Fibroblast of skin of back (primary cell): ENCODE results near the gene SPATA20. TPM values are rescaled to one million over a fixed set of nuclear protein-coding genes. Genes with fewer than 3 reads are reported as not detected.

Experiments
- DNase-seq: peaks from one replicate; pipeline ENCODE4 v3.0.0-alpha.2; 2013
- polyA plus RNA-seq, 2 experiments: library from polyadenylated mRNA; unstranded; fragments of 120-200 nt; gene quantifications; one replicate each; pipeline ENCODE4 v1.2.1, GENCODE V29; 2013; ENCODE audit not compliant: insufficient read length in 2 of 2

The SPATA20 gene
- 24.1 TPM for polyA plus RNA-seq (2013, experiment 1 of 2; ENCODE audit: insufficient read length)
- 28.7 TPM for polyA plus RNA-seq (2013, experiment 2 of 2; ENCODE audit: insufficient read length)

DNA sequence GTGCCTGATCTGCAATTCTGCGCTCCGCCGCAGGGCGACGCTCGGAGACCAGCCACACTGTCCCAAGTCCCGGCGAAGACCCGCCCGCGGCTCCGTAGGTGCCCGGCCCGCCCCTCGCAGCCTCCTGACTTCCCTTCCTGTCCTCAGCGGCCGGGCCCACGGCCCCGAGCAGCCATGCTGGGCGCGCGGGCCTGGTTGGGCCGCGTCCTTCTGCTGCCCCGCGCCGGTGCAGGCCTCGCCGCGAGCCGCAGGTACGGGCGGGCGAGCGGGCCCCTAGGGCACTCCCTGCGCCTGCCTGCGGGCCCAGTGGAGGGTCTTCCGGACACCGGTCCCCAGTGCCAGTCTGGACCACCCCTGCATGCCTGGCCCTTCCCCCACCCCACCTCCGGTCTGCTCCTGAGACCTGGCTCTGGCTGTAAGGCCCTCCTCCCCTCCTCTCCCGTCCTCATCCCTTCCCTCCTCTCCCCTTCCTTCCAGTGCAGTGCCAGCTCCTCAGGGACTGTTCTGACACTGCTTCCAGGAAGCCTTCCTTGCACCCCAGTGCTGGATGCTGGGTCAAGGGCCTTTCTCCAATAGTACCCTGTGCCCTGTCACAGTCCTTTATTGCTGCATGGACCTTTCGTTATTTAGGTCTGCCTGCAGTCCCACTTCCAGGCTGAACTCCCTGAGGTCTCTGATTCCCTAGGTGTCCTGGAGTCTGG lies at the start of gene SPATA20:
SPATA20 (plus strand) TSS at position 140 of the 701 bp plus-strand sequence; CDS start at position 175, 35 bp downstream.
- peak; percentile 89 for DNase-seq

DNA sequence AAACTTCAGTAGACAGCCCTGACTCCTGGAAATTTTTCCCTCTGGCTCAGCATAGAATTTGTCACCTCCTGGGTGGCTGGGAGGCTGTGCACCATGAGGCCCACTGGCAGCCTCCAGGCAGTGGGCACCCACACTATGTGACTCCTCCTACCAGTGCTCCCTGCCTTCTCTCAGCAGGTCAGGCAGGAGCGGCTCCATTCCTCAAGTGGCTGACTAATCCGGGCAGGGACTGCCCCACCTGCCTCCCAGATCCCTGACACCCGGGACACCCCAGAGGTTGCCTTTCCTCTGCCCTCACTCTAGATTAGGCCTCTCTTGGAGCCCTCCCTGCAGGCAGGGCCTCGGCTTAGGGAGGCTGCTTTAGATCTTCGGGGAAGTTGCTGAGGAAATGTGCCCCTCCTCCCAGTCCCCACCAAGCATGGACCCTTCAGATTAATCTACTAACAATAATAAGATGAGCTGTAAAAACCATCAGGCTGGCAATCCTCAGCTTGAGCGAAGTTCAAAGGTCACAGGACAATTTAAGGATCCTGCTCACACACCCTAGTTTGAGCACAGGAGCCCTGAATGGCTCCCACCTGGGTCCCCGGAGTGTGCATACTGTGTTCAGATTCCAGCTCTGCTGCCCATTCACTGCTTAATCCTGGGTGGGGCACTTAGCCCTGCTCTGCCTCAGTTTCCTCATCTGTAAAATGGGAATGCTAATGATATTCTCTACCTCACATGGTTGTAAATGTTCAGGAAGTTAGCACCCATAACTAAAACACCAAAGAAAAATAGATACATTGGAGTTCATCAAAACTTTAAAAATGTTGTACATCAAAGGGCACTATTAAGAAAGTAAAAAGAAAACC lies 48.7 kb upstream of the SPATA20 start:
- DNase-seq, result no peak

DNA sequence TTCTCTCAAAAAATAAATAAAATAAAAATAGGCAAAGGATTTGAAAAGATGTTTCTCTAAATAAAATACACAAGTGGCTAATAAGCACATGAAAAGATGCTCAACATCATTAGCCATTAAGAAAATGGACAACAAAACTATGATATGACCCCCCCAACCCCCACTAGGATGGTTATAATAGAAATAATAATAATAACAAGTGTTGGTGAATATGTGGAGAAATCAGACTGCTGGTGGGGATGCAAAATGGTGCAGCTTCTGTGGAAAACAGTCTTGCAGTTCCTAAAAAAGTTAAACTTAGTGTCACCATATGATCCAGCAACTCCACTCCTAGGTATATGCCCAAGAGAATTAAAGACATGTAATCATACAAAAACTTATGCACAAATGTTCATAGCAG lies 47.7 kb upstream of the SPATA20 start:
- no peak for DNase-seq

DNA sequence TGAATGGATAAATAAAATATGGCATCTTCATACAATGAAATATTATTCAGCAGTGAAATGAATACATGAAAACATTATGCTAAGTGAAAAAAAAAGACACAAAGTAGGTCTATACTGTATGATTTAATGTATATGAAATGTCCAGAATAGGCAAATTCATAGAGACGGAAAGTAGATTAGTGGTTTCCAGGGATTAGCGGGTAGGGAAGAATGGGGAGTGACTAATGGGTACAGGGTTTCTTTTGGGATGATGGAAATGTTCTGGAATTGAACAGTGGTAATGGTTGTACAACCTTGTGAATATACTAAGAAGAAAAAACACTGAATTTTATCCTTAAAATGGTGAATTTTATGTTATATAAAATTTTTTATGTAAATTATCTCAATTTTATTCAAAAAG lies 47.3 kb upstream of the SPATA20 start:
- DNase-seq, result peak; percentile 72

DNA sequence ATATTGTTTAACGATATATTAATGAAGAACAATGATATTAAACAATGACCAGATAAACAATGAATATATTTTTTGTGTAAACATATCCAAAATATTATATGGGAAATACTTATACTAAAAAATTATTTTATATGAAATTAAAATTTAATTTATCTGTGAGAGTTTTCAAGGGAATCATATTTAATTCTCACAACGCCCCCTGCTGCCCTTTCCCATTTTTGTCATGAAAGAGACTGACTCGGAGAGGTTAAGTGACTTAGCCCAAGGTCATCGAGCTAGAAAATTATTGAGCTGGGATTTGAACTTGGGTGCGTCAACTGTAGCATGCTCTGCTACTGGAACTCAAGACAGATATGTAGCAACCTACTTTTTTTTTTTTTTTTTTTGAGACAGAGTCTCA lies 45.9 kb upstream of the SPATA20 start:
- peak; percentile 35 for DNase-seq

DNA sequence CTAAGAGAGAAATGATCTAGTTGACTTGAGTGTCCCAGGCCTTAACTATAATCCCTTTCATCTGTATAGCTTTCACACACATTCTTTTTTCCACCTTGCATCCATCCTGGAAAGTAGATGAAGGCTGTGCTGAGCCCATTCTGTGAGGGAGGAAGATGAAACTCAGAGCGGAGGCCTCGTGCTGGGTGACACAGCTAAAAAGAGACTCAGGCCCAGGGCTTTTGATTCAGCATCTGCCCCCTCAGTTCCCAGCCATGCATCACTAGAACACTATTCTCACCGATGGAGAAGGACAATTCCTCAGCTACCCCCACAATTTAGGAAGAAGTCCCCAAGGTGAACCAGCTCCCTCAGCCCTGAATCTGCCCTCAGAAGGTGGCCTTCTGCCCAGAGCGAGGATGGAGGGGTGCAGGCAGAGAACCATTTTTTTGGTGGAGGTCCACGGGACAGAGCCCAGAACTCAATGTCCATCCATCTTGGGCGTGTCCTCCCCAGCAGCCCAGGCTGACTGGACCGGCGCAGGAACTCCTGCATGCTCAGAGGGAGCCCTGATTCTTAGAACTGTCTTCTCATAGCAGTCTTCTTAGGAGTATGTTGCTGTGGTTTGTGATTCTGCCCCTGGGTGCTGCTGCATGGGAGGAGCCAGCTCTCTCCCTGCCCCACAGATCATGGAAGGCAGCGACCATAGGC lies 44.5 kb upstream of the SPATA20 start:
- DNase-seq, result no peak

DNA sequence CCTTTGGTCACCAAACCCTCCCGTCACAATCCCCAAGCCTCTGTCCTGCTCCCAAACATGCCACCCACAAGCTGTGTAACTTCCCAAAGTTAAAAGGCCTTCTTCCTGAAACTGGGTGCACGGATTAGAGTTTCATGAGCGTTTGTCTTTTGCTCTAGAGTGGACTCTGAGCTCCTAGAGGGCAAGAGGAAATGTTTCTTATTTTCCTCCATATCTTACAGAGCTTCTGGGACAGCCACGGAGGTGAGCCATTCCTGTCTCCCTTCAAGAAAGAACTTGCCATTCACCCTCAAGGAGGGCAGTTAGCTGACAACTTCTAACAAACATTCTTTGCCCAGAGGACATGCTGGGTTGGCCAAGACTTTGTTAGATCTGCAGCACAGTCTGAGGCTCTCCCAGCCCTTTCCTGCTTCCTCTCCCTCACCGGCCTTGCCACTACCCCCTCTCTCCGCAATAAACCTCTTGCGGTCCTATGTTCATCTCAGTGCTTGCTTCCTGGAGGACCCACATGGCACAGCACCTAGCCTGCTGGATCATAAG lies 41.3 kb upstream of the SPATA20 start:
- no peak for DNase-seq

DNA sequence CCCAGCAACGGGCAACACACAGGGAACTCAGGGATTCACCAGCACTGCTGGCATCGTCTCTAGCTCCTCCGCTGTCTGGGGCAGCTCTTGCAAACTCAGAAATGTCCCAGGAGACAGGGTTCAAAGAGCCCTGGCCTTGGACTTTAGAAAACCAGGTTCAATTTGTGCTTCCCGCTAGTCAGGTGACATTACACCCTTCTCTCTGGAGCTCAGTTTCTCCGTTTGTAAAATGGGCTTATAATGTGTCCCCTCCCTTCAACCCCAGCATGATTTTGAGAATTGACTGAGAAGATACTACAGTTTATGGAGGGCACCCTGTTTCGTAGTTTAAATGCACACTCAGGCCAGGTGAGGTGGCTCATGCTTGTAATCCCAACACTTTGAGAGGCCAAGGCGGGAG lies 40.7 kb upstream of the SPATA20 start:
- no peak for DNase-seq

DNA sequence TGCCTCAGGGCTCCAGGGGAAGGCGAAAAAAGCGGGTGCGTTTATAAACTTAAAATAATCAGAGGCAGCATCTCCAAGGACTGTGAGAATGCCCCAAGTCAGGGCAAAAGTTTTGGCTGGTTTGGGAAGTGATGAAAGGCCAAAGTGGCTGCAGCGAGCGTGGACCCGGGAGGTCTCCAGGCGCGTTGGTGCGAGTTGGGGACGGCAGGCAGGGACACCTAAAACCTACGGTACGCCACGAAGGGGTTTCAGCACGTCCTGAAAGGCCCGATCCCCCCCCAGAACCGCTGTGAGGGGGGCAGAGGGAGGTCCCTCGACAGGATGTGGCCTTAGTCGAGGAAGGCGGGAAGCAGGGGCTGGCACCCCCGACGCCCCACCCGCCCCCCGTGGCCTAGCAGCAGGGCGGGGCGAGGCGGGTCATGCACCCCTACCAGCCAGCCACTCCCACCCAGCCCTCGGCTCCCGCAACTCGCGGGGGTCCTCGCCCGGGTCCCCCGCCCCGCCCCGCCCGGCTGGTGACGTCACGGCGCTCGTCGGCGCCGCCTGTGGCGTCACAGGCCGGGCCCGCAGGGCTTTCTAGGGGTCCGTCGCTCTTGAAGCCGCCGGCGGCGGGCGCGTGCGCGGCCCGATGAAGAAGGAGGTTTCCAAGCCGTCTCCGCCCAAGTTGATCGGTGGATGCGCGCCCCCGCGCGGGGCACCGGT lies 39.0 kb upstream of the SPATA20 start, which contains the start of gene MYCBPAP:
MYCBPAP (plus strand) TSS at position 569 of the 702 bp plus-strand sequence. CDS start 236 bp downstream, outside the sequence.
- peak; percentile 77 for DNase-seq

DNA sequence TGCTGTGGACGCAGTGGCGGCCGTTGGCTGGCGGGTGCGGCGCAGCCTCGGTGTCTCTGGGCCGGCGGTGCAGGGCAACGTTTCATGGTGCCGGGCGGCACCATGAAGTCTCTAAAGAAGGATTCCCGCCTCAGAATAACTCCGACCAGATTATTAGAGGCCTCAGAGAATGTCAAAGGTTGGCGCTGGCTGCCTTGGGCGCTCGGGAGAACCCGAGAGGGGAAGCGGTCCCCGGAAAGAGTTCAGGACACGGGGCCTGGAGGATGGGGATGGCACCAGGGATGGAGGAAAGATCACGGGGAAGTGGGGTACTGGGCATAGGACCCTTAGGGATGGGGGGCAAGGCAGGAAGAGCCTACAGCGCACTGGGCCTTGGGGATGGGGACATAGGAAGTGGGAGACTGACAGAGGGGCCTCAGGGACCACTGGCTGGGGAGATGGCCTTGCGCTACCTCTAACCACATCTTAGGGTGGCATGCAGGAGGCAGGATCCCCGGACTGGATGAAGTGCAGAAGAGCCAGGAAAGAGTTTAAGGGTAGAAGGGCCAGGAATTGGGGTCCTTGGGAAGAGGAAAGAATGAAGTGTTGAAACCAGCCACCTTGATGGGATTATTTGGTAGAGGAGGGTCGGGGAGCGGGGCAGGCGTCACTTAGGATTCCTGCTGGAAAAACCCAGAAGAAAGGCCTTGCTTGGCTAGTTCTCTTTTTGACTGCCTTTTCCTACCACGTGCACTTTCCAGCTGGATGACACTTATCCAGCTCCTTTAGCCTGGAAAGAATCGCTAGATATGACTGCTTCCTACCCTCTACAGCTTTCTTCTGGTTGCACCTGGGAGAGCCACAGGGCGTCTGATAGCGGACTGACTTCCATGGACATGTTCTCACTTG lies 38.2 kb upstream of the SPATA20 start:
- no peak for DNase-seq

DNA sequence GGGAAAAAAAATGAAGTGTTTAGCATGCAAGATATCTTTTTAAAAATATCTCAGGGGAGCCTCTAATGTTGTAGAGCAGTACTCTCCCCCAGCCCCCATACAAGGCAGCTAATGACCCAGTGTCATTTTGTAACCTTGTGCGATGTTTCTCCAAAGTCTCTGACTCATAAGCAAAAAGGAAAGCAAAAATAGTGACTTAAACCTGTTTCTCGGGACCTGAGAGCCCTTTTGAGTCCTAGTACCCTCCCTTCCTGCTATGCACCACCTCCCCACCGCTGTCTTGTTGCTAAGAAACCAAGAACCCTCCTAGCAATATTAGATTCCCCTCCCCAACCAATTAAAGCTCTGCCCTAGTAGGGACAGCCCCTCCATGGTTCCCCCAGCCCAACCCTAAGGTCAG lies 35.9 kb upstream of the SPATA20 start:
- DNase-seq, result peak; percentile 27

DNA sequence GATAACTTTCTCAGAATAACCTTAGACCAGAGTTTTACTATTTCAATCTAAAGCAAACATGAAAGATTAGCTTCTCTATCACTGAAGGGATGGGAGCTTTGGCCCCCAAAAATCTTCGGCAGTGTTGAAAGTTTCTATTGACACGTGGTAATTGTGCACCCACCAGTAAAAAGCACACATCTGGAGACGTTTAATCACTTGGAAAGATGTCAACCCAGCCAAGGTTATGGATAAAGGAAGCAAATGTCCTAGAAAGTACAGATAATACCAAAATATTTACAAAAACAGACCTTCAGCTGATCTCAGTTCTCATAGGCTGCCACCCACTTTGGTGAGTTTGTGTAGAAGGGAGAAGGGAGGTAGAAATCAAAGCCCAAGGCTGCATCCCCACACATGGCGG lies 33.5 kb upstream of the SPATA20 start:
- no peak for DNase-seq

DNA sequence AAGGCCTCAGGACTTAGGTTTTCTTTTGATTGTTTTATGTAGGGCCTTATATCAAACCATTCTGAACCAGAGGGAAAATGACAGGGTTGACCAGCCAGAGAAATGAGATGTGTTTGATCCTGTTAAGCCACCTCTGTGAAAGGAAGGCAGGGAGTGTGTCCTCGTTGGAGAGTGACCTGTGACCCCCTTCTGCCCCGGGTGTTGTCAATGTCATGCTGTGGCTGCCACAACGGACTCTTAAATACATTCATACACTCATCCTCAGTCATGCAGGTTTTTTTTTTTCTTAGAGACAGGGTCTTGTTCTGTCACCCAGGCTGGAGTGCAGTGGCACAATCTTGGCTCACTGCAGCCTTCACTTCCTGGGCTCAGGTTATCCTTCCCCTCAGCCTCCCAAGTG lies 32.6 kb upstream of the SPATA20 start:
- no peak for DNase-seq

DNA sequence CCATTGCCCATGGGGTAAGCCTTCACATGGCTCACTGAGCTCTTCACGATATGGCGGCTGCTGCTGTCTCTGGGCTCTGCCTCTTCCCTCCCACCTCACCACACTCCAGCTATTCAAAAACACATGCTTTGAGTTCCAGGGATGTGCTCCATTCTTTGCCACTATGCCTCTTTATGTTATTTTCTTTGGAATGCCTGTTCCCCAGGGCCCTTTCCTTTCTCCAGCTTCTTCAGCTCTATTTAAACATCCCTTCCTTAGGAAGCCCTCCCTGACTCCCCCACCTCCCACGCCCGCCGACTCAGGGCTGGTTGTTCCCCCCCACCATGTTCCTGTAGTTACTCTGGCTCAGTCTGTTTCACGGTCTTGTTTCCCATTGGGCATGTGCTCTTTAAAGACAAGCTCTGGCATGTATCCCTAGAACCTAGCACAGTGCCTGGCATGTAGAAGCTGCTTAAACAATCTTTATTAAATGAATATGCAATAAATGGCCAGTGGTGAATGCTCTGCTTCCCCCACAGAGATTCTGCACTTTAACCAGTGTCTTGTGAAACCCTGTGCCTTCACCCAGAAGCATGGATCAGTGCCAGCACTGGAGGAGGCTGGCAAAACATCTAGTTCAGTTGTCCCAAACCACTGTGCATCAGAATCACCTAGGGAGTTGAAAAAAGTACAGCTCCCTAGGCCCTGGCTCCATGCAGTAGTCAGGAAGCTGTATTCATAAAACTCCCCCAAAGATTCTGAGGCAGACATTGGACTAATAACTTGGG lies 31.9 kb upstream of the SPATA20 start:
- peak; percentile 83 for DNase-seq

DNA sequence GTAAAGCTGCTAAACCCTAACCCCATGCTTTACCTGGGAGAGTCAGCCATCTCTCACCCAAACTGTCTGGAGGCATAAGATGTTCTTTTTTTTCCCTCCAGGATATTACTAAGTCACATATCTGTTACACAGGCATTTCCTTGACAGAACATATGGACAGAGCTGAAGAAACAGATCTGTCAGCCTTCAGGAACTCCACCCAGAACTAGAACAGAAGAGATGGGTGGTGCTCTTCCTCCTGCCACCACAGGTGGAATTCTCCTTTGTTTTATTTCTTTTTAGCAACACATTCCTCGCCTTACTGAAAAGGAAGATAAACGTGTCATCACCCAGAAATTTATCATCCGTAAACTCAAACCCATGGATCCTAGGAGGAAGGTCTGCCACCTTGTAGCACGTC lies 30.0 kb upstream of the SPATA20 start:
- DNase-seq, result no peak

DNA sequence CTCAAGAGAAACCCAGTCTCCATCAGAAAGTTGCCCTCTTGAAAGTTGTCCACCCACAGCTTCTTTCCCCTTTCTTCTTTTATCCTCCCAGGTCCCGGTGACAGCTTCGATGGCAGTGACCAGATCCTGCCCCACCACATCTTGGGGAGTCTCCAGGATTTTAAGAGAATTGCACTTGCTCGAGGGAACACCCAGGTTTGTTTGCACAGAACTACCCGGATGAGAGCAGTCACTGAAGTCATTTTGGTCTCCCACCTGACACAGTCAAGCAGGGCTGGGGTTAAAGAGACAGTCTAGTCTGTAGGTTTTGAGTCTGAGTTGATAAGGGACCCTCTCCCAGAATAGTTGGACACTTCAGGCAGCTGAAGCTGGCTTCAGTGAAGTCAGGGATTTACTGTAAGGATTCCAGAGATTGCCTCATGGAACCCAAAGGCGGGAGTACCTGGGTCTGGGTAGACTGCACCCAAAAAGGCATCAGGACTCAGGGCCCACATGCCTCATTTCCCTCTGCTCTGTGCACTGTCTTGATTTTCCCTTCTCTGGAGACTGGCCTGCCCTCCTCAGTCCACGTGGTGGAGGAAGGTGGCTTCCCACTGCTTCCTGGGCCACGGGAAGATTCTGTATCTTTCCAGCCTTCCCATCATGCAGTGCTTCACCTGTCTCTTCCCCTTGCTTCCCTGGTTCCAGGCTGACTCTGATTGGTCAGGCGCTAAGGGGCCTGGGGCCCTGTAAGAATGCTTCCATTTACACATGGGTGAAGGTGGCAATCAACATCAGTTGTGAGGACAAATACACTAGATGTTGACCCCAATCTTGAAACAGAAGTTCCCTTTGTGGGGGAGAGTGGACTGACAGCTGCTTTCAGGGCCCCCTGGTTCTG lies 29.2 kb upstream of the SPATA20 start:
- no peak for DNase-seq

DNA sequence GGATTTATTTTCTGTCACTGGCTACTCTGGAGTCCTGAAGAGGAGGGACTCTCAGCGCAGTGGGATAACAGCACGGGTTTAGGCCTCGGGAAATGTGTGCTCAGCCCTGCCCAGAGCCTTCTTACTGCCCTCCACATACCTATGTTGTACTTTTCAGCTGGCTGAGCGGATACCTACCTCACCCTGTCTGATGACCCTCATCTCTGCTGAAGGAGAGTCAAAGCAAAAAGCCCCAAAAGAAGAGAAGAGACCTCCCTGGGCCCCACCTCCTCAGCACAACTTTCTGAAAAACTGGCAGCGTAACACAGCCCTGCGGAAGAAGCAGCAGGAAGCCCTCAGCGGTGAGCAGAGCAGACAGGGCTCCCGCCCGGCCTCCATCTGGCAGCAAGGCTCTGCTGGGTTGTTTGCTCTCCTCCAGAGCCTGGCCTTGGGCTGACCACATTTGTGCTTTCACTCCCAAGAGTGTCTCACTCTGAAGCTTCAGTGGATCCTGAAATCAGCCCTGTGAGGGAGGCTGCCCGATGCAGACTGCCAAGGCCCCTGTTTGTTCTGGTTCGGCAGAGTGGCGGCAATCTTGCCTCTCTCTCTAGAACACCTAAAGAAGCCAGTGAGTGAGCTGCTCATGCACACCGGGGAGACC lies 28.5 kb upstream of the SPATA20 start:
- no peak for DNase-seq

DNA sequence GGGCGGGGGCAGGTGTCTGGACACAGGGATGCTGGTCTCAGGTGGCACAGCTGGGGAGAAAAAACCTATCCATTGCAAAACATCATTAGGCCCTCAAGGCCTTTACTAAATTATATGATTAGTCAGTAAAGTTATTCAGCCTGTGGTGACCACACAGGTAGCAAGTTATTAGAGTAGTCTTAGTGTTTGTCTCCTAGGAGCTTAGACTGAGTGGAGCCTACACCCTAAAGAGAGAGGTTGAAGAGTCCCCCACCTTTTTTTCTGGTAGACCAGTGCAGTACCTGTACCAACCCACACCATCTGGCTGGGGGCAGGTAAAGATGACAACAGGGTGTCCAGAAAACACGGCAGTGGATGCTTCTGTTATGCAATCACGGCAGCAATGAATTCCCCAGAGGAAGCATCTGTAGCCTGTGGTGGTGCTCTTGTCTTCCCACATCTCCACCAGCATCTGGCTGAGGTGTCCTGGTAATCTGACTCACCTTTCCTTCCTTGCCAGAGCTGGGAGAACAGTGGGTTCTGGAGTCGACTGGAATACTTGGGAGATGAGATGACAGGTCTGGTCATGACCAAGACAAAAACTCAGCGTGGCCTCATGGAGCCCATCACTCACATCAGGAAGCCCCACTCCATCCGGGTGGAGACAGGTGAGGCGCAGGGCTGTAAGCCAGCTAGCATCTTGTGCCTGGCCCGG lies 27.7 kb upstream of the SPATA20 start:
- DNase-seq, result no peak
